ENCODE measurements around the gene COL27A1.
A peak's percentile ranks its signal among the peaks of the same experiment; 100 is the strongest.

Gene COL27A1

GRCh38 chr9:114249424-114250234 is 94.3 kb downstream of the COL27A1 start:
- DNase-seq, result no peak

GRCh38 chr9:114250235-114250568 is 94.9 kb downstream of the COL27A1 start:
- DNase-seq, result peak; percentile 97

GRCh38 chr9:114250648-114251047 is 95.3 kb downstream of the COL27A1 start:
- no peak for DNase-seq

- DNase-seq, result no peak
Measured at GRCh38 chr9:114252394-114252793, 97.1 kb downstream of the COL27A1 start.

- DNase-seq, result no peak
Measured at GRCh38 chr9:114256827-114257328, 101.5 kb downstream of the COL27A1 start.

GRCh38 chr9:114258218-114258617 is 102.9 kb downstream of the COL27A1 start:
- no peak for DNase-seq

GRCh38 chr9:114258866-114259797 is 103.8 kb downstream of the COL27A1 start:
- no peak for DNase-seq

GRCh38 chr9:114259798-114260523 is 104.6 kb downstream of the COL27A1 start:
- DNase-seq, result peak; percentile 21

GRCh38 chr9:114261026-114261425 is 105.7 kb downstream of the COL27A1 start:
- no peak for DNase-seq

- DNase-seq, result no peak
Measured at GRCh38 chr9:114261987-114262386, 106.7 kb downstream of the COL27A1 start.

GRCh38 chr9:114263853-114264510 is 108.6 kb downstream of the COL27A1 start:
- DNase-seq, result peak; percentile 45

GRCh38 chr9:114264806-114265550 is 109.6 kb downstream of the COL27A1 start:
- no peak for DNase-seq

- DNase-seq, result peak; percentile 53
Measured at GRCh38 chr9:114266969-114267368, 111.6 kb downstream of the COL27A1 start.

GRCh38 chr9:114269023-114269422 is 113.7 kb downstream of the COL27A1 start:
- no peak for DNase-seq

- no peak for DNase-seq
Measured at GRCh38 chr9:114270120-114270975, 115.0 kb downstream of the COL27A1 start.

- peak; percentile 63 for DNase-seq
Measured at GRCh38 chr9:114271556-114272510, 116.5 kb downstream of the COL27A1 start.

GRCh38 chr9:114272739-114273431 is 117.5 kb downstream of the COL27A1 start:
- no peak for DNase-seq

GRCh38 chr9:114273461-114273881 is 118.1 kb downstream of the COL27A1 start:
- DNase-seq, result no peak

All from fibroblast of skin of scalp (primary cell).